Tongue (tissue), 2 donors: Measurements from ENCODE around the gene LRP5. TPM values are rescaled to one million over a fixed set of nuclear protein-coding genes. Genes with fewer than 3 reads are reported as not detected.

Experiments used
- DNase-seq: peaks from one replicate; pipeline ENCODE4 v3.0.0-alpha.2; 2015
- total RNA-seq: library from RNA; depleted of rRNA; stranded (reverse); fragments of >200 nt; gene quantifications from one replicate; pipeline ENCODE4 v1.2.3, GENCODE V29; 2014

LRP5 gene
- total RNA-seq, 1 donor from 2014 or later = 67.5 TPM

DNA sequence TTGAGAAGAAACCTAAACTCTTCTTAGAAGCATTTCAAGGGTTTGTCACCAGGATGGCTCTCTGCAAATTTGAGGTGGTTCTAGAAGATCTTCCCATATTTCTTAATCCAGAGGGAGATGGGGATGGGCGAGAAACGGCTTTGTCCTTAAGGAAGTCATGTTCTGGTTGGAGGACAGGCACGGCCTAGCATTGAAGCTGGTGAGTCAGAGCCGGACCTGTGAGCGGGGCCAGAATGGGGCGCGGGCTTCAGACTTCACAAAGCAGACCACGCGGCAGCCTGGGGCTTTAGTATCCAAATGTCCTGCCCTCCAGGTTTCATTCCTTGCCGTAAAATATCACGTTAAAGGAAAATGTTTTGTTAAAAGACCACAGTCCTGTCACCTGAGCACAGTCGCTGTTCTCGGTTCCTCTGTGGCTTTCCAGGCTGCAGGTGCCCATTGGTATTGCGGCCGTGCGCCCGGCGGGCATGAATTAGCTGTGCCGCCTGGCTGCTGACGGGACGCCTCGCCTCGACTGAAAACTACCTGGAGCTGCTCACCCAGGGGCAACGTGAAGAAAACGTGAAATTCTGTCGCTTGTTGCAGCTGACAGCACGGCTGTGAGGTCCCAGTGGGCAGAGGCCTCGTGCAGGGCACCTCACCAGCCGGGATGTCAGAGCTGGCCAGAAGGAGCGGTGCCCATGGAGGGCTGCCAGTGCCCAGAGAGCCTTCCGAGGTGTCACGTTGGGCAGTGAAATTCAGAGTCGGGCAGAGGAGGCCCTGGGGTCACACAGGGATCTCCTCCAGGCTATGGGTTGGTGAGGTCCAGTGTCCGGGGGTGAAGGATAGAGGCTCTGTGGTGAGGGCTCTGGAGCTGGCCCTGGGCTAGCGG lies 59.0 kb downstream of the LRP5 start:
- DNase-seq = no peak

DNA sequence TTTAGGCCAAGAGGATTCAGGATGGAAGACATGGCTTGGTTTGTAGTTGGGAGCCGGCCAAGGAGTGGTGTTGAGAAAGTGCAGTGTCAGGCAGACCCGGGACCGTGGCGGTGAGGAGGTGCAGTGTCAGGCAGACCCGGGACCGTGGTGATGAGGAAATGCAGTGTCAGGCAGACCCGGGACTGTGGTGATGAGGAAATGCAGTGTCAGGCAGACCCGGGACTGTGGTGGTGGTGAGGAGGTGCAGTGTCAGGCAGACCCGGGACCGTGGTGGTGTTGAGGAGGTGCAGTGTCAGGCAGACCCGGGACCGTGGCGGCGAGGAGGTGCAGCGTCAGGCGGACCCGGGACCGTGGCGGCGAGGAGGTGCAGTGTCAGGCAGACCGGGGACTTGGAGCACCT lies 59.7 kb downstream of the LRP5 start:
- no peak for DNase-seq

DNA sequence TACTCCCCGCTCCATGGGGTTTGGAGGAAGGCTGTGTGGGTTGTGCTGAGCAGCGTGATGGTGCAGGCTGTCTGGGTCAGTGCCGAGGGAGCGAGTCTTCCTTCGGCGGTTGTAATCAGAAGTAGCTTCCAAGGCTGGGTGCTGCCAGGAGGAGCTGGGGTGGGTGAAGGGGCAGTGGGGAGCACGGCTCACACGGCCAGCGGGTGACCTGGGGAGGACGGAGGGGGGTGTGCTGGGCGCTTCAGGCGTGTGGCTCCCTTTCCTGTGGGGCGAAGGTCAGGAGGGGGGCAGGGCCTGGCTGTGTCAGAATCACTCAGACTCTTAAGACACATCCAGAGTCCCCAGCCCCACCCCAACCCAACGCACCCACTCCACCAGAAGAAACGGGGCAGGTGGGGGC lies 60.2 kb downstream of the LRP5 start:
- no peak for DNase-seq

DNA sequence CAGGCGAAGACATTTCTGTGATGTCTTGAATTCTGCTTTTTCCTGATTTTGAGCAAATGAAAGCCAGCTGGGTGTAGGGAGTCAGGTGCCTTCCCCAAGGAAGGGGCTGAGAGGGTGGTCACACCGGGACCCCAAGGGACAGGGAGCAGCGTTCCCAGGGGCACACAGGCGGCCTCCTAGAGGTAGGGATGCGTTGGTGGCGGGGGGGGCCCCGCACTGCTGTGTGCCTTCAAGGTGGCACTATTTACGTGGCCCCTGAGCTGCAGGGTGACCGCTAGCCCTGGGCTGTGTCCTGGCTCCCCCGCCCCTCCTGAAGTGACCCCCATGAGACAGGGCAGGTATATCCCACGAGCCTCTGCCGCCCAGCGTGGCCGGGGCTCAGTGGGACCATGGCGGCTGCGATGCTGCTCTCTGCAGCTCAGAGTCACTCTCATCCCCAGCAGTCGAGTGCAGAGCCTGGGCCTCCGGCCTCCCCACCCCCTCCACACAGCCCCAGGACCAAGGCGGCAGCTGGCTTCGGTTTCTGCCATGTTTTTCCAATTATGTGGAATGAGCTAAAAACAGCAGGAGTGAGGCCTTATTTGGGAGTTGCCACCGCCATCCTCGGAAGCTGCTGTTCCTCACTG lies 60.9 kb downstream of the LRP5 start:
- peak; percentile 94 for DNase-seq

DNA sequence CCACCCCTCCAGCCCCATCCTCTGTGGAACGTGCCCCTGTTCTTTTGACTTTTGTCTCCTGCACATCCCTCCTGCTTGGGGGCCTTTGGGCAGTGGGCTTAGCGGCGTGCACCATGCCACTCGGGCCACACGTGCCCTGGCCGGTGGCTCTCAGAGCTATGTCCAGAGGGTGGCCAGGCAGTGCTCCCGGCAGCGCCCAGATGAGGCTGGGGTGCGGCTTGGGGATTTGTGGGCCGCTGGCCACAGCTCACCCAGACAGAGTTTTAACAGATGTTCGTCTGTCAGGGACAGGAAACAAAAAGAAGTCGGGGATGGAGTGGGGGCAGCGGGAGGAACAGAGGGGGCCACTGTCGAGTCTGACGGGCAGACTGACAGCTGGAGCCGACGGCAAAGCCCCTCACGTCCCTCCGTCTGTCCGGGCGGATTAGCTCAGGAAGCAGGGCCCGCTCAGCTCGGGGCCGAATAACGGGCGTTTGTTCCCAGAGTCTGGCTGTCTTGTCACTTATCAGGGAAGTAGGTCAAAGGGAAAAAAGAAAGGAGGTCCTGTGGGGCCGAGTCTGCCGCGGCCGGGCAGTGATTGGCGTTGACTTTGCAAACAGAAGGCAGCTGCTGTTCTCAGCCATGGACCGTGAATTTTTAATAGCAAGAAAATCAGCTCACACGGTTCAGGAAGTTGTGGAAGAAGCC lies 61.6 kb downstream of the LRP5 start:
- peak; percentile 88 for DNase-seq

DNA sequence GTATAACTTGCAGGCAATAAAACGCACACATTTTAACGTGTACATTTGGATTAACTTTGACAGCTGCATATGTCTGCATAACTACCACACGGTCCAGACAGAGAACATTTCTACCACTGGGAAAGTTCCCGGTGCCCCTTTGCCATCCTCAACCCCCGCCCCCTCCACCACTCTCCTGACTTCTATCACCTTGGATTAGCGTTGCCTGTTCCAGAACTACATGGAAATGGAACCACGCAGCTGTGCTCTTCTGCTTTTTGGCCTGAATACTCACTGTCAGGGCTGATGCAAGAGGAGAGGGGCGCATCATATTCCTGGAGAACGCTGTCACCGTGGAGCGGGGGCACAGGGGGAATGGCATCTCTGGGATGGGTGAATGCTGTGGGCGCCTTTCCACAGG lies 62.1 kb downstream of the LRP5 start:
- DNase-seq = no peak

DNA sequence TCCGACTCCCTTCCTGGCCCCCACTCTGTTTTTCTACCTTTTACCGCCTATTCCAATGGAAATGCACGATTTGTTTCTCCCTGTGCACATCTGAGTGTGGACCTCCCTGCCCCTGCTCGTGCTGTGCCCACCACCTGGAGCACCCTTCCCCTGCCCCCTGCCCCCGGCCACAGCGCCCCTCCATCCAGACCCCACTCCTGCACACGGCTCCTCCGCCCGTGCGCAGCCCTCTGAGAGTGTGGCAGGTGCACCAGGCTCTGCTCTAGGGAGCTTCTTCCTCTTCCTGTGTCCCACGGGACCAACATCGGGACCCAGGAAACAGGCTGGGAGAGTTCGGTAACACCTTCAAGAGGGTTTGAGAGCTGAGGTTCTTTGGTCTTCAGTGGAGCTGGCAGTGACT lies 62.9 kb downstream of the LRP5 start:
- DNase-seq = no peak

DNA sequence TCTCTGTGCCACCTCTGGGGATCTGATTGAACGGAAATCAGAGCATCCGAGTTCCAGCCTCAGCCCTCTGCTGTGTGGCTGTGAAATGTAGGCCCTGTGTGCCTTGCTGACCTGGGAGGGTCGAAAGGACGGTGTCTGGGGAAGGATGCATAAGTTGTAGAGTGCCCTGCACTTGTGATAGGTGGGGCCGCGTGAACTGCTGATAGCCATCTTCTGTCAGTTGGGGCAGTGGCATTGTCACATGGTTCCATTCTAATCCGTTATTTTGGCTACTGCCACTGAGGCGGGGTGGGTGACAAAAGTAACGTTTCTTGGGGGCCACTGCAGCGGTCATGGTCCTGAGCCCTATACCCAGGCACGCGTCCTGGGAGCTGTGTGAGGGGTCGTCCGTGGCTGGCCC lies 63.4 kb downstream of the LRP5 start:
- DNase-seq = no peak

DNA sequence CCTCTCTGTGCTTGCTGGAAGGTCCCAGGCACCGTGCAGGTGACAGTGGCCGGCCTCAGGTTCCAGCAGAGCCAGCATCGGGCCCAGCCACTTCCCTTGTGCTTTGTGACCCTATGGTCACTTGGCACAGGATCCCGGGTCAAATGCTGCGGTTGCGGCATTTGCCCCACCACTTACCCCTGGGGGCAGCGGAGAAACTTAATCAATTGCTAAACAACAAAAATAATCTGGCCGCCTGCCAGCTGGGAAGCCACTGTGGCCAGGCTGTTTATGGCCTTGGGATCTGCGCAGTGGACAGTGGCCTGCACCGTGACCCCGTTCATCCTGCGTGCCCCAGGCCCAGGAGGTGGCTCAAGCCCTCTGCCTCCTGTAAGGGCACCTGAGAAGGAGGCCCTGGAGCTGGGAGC lies 65.0 kb downstream of the LRP5 start:
- DNase-seq = no peak

DNA sequence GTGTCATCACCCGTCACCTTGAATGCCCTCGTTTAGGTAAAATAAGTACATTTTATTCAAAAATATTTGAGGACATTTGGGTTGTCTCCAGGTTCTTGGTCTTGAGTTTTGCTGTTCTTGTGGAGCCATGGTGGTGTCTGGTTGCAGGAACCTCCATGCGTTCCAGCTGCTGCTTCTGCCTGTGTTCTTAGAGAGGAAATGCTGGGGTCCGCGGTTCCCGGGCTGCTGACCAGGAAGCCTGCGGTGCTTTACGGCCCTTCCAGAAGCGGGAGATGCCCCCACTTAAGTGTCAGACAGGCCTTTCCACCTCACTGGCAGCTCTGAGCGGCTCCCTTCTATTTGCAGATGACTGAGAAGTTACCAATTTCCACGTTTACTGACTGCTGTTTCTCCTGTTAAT lies 66.8 kb downstream of the LRP5 start:
- peak; percentile 67 for DNase-seq

DNA sequence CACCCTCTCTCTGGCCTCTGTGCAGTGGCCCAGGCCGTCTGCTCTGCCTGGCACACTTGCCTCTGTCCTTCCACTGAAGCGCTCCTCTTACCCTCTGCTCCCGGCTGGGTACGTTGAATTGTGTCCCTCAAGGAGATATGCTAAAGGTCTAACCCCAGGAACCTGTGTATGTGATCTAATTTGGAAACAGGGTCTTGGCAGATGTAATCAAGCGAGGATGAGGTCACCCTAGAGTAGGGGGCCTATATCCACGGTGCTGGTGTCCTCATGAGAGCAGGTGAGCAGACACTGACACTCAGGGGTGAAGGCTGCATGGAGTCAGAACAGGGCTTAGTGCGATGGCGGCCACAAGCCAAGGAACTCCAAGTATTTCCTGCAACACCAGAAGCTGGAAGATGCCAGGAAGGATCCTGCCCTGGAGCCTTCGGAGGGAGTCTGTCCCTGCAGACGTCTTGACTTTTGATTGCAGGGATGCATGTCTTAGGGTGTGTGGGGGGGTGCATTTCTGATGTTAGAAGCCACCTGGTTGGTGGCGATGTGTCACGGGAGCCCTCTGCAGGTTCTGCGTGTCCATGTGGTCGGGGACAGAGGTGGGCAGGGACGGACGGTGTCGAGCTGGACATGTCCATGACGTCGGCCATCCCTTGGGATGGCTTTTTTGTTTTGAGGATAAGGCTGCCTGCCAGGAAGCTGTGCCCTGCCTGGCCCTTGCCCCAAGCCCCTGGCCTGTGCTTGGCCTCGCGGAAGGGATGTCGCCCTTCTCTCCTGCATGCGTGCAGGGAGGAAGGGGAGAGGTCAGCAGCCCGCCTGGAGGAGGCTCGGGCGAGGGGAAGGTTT lies 68.6 kb downstream of the LRP5 start:
- peak; percentile 36 for DNase-seq

DNA sequence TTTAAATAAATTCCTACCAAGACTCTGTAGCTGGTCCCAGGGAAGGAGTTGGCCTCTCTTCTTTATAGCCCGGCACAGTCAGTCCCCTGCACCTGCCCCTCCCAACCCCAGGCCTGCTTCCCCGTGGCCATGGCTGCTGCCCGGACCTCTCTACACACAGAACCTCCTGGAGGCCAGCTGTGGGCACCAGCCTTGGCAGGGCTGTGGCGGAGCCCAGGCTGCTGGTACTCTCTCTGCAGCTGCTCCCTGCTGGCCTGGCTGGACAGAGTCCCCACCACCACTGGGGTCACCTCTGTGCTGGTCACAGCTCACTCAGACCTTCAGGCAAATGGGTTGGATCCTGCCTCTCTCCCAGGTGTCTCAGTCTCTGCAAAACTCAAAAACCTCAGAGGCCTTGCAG lies 69.3 kb downstream of the LRP5 start:
- peak; percentile 62 for DNase-seq

DNA sequence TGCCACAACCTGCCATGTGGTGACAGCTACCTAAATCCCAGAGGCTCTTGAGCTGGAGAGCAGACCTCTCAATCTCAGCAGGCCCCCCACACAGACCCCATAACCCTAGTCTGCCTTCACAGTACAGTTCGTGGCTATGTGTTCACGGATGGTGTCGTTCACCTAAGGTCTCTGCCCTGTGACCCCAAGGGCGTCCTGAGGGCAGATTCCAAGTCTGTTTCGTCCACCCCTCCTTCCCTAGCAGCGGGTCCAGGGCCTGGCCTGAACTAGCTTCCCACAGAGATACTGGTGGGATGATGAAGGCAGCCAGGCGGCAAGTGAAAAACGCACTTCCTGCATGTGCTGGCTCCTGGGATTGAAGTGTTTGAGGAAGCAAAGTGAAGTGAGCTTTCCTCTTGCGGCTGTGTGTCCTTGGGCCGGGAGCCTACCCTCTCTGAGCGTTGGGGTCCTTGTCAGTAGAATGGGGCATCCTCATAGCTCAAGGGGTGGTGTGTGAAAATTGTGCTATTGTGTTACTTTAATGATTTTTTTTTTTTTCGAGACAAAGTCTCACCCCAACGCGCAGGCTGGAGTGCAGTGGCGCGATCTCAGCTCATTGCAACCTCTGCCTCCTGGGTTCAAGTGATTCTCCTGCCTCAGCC lies 70.1 kb downstream of the LRP5 start:
- no peak for DNase-seq

DNA sequence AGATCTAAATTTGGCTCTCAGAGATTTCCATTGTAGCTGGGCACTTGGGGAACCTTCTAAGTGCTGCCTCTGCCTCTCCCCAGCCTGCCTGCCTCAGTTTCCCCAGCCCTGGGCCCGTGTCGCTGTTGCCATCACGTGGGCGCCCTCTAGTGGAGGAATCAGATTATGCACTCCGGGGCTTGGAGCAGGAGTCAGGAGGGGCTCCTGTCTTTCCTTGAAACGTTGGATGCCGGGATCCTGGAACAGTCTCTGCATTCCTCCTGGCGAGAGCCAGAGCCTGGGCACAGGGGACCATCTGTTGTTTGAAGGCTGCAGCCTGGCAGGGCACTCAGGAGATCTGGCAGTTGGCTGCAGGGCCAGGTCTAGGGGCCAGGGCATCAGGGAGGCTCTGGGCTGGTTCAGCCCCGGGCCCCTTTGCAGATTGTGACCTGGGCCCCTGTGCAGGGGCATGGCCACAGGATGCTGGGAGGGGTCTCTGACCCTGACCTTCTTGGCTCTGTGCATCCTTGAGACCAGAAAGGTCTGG lies 71.6 kb downstream of the LRP5 start:
- peak; percentile 78 for DNase-seq

DNA sequence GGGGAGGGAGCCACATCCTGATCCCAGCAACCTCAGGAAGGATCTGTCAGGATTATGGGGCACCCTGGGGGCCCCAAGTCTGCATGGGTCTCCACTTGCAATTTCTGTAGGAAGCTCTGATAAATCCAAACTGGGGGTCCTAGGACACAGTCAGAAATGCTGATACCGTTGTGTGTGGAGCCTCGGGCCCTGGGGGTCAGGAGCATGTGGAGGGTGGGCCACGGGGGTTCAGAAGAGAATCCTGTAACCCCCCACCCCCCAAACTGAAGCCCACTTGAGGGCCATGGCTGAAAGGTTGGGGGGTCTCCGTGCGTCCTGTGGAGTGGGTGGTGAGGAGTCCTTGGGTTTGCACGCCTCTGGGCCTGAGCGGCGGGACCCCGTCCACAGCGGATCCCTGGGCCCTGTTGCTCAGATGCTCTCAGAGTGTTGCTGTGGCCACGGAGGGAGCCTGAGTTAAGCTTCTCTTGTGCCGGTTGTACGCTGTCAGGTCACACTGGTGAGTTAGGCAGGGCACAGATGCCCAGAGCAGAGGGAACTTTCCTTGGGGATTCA lies 72.2 kb downstream of the LRP5 start:
- DNase-seq = no peak

DNA sequence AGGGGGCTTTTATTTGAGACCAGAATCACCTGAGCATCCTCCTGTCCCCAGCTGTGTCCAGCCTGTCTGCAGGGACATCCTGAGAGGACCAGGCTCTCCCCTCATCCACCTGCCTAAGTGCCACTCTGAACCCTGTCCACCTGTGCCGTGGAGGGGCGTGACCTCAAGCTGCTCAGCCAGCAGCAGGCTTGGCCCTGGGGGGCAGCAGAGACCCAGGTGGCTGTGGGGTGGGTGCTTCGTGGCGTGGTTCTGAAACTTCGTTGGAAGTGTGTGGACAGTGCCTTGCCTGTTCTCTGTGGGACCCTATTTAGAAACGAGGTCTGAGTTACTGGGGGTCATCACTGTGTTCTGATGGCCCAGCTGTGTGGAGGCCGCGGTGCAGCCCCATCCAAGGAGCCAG lies 72.7 kb downstream of the LRP5 start:
- DNase-seq = no peak

DNA sequence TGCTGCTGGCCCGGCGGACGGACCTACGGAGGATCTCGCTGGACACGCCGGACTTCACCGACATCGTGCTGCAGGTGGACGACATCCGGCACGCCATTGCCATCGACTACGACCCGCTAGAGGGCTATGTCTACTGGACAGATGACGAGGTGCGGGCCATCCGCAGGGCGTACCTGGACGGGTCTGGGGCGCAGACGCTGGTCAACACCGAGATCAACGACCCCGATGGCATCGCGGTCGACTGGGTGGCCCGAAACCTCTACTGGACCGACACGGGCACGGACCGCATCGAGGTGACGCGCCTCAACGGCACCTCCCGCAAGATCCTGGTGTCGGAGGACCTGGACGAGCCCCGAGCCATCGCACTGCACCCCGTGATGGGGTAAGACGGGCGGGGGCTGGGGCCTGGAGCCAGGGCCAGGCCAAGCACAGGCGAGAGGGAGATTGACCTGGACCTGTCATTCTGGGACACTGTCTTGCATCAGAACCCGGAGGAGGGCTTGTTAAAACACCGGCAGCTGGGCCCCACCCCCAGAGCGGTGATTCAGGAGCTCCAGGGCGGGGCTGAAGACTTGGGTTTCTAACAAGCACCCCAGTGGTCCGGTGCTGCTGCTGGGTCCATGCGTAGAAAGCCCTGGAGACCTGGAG lies 74.1 kb downstream of the LRP5 start:
- DNase-seq = no peak

DNA sequence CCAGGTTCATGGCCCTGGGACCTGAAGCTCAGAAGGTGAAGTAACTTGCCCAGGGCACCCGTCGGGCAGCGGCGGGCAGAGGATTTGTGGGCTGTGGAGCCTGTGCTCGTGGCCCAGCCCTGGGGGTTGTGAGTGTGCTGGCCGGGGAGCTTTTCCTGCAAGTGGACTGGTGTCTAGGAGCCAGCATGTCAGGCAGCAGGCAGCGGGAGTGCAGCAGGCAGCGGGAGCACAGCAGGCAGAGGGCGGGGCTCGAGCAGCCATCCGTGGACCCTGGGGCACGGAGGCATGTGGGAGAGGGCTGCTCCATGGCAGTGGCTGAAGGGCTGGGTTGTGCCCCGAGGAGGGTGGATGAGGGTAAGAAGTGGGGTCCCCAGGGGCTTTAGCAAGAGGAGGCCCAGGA lies 75.4 kb downstream of the LRP5 start:
- no peak for DNase-seq

DNA sequence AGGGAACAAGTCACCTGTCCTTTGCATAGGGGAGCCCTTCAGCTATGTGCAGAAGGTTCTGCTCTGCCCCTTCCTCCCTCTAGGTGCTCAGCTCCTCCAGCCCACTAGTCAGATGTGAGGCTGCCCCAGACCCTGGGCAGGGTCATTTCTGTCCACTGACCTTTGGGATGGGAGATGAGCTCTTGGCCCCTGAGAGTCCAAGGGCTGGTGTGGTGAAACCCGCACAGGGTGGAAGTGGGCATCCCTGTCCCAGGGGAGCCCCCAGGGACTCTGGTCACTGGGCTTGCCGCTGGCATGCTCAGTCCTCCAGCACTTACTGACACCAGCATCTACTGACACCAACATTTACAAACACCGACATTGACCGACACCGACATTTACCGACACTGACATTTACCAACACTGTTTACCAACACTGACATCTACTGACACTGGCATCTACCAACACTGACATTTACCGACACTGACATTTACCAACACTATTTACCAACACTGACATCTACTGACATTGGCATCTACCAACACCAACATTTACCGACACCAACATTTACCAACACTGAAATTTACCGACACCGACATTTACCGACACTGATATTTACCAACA lies 76.3 kb downstream of the LRP5 start:
- no peak for DNase-seq

DNA sequence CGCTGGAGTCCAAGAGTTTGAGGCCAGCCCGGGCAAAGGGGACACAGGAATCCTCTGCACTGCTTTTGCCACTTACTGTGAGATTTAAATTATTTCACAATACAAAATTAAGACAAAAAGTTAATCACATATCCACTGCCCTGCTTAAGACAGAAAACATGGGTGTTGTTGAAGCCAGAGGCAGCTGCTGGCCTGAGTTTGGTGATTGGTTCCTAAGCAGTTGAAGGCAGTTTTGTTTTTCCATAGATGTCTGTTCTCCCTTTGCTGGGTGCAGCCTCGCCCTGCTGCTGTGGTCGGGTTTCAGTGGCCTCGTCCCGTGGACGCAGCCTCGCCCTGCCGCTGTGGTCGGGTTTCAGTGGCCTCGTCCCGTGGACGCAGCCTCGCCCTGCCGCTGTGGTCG lies 77.9 kb downstream of the LRP5 start:
- DNase-seq = no peak
